ENCODE measurements around the gene PLK1.

Gene PLK1

GRCh38 chr16:23700093-23700492, 21.4 kb downstream of the PLK1 start:
- no peak for DNase-seq (ENCODE audit: extremely low read depth, low read depth)
- TF ChIP-seq CTCF (IDR thresholded peaks at IDR 0.05; ENCODE audit: low read depth, low read length, missing control alignments) = no peak
- H3K4me3 ChIP-seq (replicated peaks; ENCODE audit: low read depth, low read length) = no peak overlapping the region

- H3K4me3 ChIP-seq (replicated peaks; ENCODE audit: low read depth, low read length) = no peak overlapping the region
- TF ChIP-seq CTCF (IDR thresholded peaks at IDR 0.05; ENCODE audit: low read depth, low read length, missing control alignments) = no peak
- no peak for DNase-seq (ENCODE audit: extremely low read depth, low read depth)
These were observed 21.8 kb downstream of the PLK1 start for GRCh38 chr16:23700509-23700908.

GRCh38 chr16:23701045-23701444, 22.4 kb downstream of the PLK1 start:
- no peak overlapping the region for H3K4me3 ChIP-seq (replicated peaks; ENCODE audit: low read depth, low read length)
- TF ChIP-seq CTCF (IDR thresholded peaks at IDR 0.05; ENCODE audit: low read depth, low read length, missing control alignments) = no peak
- DNase-seq (ENCODE audit: extremely low read depth, low read depth) = no peak

DNA sequence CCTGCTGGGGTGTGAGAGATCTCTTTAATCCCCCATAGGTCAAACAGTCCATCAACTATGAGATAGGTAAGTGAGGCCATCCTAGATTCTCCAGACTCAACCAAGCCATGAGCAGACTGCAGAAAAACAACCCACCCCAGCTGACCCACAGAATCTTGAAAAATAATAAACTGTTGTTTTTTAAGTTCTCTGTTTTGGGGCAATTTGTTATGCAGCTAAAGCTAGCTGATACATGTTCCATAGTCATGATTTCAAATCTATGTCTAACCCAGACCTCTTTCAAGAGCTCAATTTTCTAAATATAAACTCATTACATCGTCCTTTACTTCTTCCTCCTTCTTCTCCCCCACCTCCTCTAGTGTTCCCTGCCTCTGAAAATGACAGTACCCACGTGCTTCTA, 24.3 kb downstream of the PLK1 start:
- no peak for TF ChIP-seq CTCF (IDR thresholded peaks at IDR 0.05; ENCODE audit: low read depth, low read length, missing control alignments)
- no peak overlapping the region for H3K4me3 ChIP-seq (replicated peaks; ENCODE audit: low read depth, low read length)
- DNase-seq (ENCODE audit: extremely low read depth, low read depth) = no peak

DNA sequence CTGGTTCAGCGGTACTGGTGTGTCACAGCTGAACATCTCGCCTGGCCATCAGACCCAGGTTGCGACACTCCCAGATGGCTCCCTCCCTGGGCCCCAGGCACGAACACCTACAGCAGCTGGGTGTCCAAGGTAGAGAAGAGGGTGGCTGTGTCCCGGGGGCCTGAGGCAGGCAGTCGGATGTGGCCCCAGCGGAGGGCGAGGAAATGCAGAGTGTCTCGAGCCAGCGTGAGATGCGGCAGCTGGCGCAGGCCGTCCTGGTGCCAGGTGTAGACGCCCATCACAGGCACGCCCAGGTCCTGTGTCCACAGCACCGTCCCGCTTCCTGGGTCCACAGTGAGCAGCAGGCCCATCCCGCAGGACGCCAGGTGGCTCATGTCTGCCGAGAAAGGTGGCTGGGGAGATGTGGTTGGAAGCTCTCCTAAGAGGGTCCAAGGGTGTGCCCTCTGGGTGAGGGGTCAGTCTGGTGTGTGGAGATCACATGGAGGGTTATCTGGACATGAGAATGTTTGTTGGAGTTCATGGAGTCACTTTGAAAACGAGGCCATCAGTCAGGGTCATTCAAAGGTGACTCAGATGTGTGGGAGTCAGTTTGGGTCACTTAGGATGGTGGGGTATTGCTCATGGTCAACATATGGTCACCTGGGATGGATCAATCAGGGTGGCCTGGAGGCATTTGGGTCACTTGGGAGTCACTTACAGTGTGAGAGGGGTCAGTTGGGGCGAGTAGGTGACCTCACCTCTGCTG, 26.3 kb downstream of the PLK1 start:
- no peak overlapping the region for H3K4me3 ChIP-seq (replicated peaks; ENCODE audit: low read depth, low read length)
- DNase-seq (ENCODE audit: extremely low read depth, low read depth) = no peak
- no peak for TF ChIP-seq CTCF (IDR thresholded peaks at IDR 0.05; ENCODE audit: low read depth, low read length, missing control alignments)

GRCh38 chr16:23705517-23705902, 26.8 kb downstream of the PLK1 start:
- TF ChIP-seq CTCF (IDR thresholded peaks at IDR 0.05; ENCODE audit: low read depth, low read length, missing control alignments) = no peak
- no peak for DNase-seq (ENCODE audit: extremely low read depth, low read depth)
- no peak overlapping the region for H3K4me3 ChIP-seq (replicated peaks; ENCODE audit: low read depth, low read length)

DNA sequence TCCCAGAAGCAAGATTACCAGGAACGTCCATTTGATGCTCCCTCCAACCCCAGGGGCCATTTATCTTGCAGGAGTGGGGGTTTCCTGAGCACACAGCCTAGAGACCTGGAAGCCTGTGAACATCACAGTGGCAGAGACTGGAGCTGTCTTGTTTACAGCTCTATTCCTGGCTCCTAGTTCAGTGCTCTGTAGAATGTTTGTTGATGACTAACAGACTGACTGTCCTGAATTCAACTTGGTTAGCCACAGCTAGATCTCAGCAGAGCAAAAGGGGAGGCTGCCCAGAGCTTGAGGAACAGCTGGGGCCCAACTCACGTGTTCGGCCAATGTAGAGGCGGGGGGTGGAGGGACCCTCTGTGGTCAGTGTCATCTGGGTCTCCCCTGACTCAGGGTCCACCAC, 27.8 kb downstream of the PLK1 start:
- no peak overlapping the region for H3K4me3 ChIP-seq (replicated peaks; ENCODE audit: low read depth, low read length)
- no peak for DNase-seq (ENCODE audit: extremely low read depth, low read depth)
- TF ChIP-seq CTCF (IDR thresholded peaks at IDR 0.05; ENCODE audit: low read depth, low read length, missing control alignments) = no peak

Data from HFF-Myc (cell line).